ENCODE results near the gene SDK1.
"Not testable (repeated sequence)": the region's sequence is repeated elsewhere in the genome, so short reads cannot be mapped to it uniquely, and the experiment has no call there.

SDK1 gene

DNA sequence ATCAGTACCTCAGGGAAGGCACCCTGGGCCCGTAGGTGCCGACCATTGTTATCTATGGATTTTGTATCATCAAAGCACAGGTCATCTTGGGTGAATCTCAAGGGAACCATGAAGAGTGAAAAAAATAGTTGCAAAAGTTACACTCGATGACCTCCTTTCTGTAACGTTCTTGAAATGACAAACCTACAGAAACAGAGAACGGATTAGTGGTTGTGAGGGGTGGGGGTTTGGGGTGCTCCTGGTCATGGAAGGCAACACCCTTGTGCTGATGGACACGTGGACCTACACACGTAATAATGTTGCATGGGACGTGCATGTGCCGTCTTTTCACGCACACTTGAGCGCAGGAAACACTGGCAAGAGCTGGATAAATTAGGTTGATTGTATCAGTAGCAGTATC is 655.9 kb downstream of the SDK1 start:
- H3K4me3 ChIP-seq (ENCODE audit: low read length) = no peak overlapping the region
- TF ChIP-seq CTCF (conservative IDR thresholded peaks at IDR 0.05; ENCODE audit: low read length) = no peak

DNA sequence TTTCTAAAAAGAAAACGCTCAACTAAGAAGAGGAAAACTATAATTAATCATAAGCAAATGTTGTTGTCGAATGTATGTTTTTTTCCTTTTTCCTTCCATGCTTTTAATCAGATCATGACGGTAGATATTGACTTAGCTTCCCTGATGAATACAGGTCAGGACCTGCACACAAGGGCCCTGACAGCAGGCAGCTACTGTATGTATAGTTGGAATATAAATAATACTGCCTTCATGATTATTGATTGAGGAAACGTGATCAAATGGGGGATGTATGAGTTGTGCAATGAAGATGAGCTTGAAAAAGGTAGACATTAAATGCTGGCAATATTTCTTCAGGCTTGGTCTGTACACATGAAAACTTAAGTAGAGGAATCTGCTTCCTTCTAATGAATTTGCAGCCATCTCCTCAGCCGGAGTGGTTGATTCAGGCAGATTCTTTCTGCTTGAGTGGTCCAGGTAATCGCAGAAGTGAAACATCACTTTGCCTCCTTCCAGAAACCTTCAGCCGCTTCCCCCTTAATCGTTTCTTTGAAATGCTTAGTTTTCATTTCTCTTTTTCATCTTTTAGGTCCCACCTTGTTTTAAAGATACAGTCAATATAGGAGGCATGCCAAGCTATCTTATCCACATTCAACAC is 656.5 kb downstream of the SDK1 start:
- H3K4me3 ChIP-seq (ENCODE audit: low read length) = no peak overlapping the region
- no peak for TF ChIP-seq CTCF (conservative IDR thresholded peaks at IDR 0.05; ENCODE audit: low read length)
- no peak for DNase-seq (ENCODE audit: low read depth)

More for the DNA sequence above, 655.9 kb downstream of the SDK1 start:
- DNase-seq (ENCODE audit: low read depth) = no peak

DNA sequence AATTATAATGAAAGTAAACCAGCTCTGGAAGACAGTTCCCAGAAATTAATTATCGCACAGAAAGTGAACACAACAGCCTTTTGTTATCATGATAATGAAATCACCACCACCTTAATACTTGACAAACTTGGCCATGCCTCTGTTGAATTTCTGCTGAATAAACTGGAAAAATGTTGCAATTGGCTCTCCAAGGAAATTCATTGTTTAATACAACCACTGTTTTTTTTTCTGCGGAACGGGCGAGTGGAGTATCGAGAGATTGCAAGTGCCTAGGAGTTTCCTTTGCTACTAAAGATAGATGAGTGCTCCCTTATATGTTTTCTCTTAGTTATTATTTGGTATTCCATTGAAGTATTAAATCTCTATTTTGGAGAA is 657.0 kb downstream of the SDK1 start:
- DNase-seq (ENCODE audit: low read depth) = no peak
- no peak for TF ChIP-seq CTCF (conservative IDR thresholded peaks at IDR 0.05; ENCODE audit: low read length)
- H3K4me3 ChIP-seq (ENCODE audit: low read length) = no peak overlapping the region

DNA sequence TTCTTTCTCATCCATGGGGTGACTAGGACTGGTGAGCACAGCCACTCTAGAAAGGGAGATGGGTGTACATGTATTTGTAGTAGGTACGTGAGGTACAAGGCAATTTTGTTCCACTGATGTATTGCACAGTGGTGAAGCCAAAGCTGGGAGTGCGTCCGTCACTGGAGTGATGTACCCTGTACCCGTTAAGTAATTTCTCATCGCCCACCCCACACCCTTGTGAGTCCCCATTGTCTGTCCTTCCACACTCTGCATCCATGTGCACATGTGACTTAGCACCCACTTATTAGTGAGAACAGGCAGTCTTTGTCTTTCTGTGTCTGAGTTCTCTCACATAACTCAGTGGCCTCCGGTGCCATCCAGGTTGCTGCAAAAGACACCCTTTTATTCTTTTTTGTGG is 658.3 kb downstream of the SDK1 start:
- no peak for TF ChIP-seq CTCF (conservative IDR thresholded peaks at IDR 0.05; ENCODE audit: low read length)
- H3K4me3 ChIP-seq (ENCODE audit: low read length) = no peak overlapping the region
- DNase-seq (ENCODE audit: low read depth) = no peak

DNA sequence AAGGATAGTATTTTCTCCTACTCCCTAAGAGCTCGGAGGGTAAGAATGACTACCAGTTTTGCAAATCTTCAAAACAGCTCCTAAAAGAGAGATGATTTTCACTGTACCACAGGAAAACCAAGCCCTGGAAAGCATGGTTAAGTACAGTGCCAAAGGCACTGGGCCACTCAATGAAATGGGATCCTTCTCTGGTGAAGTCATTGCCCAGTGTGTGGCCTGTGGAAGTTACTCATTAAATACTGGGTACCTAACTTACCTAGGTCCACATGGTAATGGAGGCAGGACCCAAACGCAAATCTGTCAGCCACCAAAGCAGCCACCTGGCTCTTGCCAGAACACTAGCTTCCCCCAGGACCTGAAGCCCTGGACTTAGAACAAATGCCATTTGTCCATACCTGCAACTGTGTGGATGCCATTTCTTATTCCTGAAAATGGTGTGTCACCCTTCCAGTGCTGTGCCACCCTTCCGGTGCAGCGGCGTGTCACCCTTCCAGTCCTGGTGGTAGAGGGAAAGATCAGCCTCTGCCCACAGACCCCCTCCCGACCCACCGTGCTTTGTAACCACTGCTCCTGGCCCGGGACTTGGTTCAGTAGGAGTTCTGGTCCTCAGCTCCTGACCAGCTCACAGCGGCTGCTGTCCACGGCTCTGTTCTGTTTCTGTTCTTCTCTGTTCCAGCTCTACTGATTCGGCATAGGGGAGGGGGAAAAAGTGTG is 659.2 kb downstream of the SDK1 start:
- no peak for DNase-seq (ENCODE audit: low read depth)
- H3K4me3 ChIP-seq (ENCODE audit: low read length) = no peak overlapping the region
- no peak for TF ChIP-seq CTCF (conservative IDR thresholded peaks at IDR 0.05; ENCODE audit: low read length)

- no peak for DNase-seq (ENCODE audit: low read depth)
- H3K4me3 ChIP-seq (ENCODE audit: low read length) = no peak overlapping the region
- TF ChIP-seq CTCF (conservative IDR thresholded peaks at IDR 0.05; ENCODE audit: low read length) = no peak
These were observed 659.9 kb downstream of the SDK1 start for GRCh38 chr7:3960942-3961341.

- H3K4me3 ChIP-seq (ENCODE audit: low read length) = no peak overlapping the region
- no peak for TF ChIP-seq CTCF (conservative IDR thresholded peaks at IDR 0.05; ENCODE audit: low read length)
- no peak for DNase-seq (ENCODE audit: low read depth)
These were observed 660.9 kb downstream of the SDK1 start for GRCh38 chr7:3961857-3962503.

- DNase-seq (ENCODE audit: low read depth); H3K4me3 ChIP-seq (ENCODE audit: low read length): not testable (repeated sequence)
These were observed 662.7 kb downstream of the SDK1 start for GRCh38 chr7:3963768-3964167.

Measured in AG10803 (cell line).